Stimulated activated effector memory CD8-positive, alpha-beta T cell treated with anti-CD3 and anti-CD28 coated beads, Interleukin-12 subunit alpha, Interleukin-12 subunit beta, amount 100 ng/mL, for 72 hours (primary cell): ENCODE results near the gene CCZ1B.
"Not testable (repeated sequence)": the region's sequence is repeated elsewhere in the genome, so short reads cannot be mapped to it uniquely, and the experiment has no call there.

ENCODE experiments used
- ATAC-seq: fragments of 150-1000 bp; cut with Tn5 transposase; 2 replicates; pipeline ENCODE4 v1.10.0; 2021
- DNase-seq, 2 donors: peaks; one replicate each; pipeline ENCODE4 v3.0.0; 2021 to 2022; ENCODE audit warnings: low spot score in 2 of 2
- H3K27ac Mint-ChIP-seq: one replicate; pipeline ENCODE4 v1.8.0; 2022; ENCODE audit warnings: mild to moderate bottlenecking, mixed read lengths
- H3K36me3 Mint-ChIP-seq: one replicate; pipeline ENCODE4 v1.8.0; 2022; ENCODE audit warnings: mild to moderate bottlenecking, mixed read lengths
- H3K4me1 Mint-ChIP-seq: one replicate; pipeline ENCODE4 v1.8.0; 2022; ENCODE audit warnings: mixed read lengths
- H3K4me3 Mint-ChIP-seq: one replicate; pipeline ENCODE4 v1.8.0; 2022; ENCODE audit warnings: mild to moderate bottlenecking, mixed read lengths
- H3K9me3 Mint-ChIP-seq: one replicate; pipeline ENCODE4 v1.8.0; 2022; ENCODE audit warnings: mixed read lengths

CCZ1B gene

GRCh38 chr7:6800331-6800730 is 25.7 kb downstream of the CCZ1B start:
- H3K27ac Mint-ChIP-seq, H3K4me1 Mint-ChIP-seq, DNase-seq, H3K4me3 Mint-ChIP-seq, H3K9me3 Mint-ChIP-seq: not testable (repeated sequence)
- H3K36me3 Mint-ChIP-seq = peaks cover 19% of the 10 kb centered on the region
- ATAC-seq = peak; percentile 70

- H3K27ac Mint-ChIP-seq, H3K4me1 Mint-ChIP-seq, H3K9me3 Mint-ChIP-seq, H3K4me3 Mint-ChIP-seq, DNase-seq: not testable (repeated sequence)
- peak; percentile 90 for ATAC-seq
- peaks cover 19% of the 10 kb centered on the region for H3K36me3 Mint-ChIP-seq
Observed at GRCh38 chr7:6799887-6800286, 26.2 kb downstream of the CCZ1B start.

- not testable (repeated sequence) for H3K27ac Mint-ChIP-seq, H3K4me3 Mint-ChIP-seq, DNase-seq, H3K9me3 Mint-ChIP-seq, H3K4me1 Mint-ChIP-seq, ATAC-seq
- H3K36me3 Mint-ChIP-seq = peaks cover 14% of the 10 kb centered on the region
Observed at GRCh38 chr7:6798047-6798446, 28.0 kb downstream of the CCZ1B start.

- H3K4me1 Mint-ChIP-seq, H3K27ac Mint-ChIP-seq, ATAC-seq, DNase-seq, H3K9me3 Mint-ChIP-seq, H3K4me3 Mint-ChIP-seq: not testable (repeated sequence)
- peaks cover 16% of the 10 kb centered on the region for H3K36me3 Mint-ChIP-seq
Observed at GRCh38 chr7:6797218-6797617, 28.9 kb downstream of the CCZ1B start.

- H3K9me3 Mint-ChIP-seq, DNase-seq, H3K27ac Mint-ChIP-seq, H3K4me1 Mint-ChIP-seq, ATAC-seq, H3K4me3 Mint-ChIP-seq: not testable (repeated sequence)
- peaks cover 16% of the 10 kb centered on the region for H3K36me3 Mint-ChIP-seq
Observed at GRCh38 chr7:6794276-6794675, 31.8 kb downstream of the CCZ1B start.

- not testable (repeated sequence) for ATAC-seq, H3K27ac Mint-ChIP-seq, H3K9me3 Mint-ChIP-seq, H3K4me1 Mint-ChIP-seq, H3K4me3 Mint-ChIP-seq, DNase-seq
- H3K36me3 Mint-ChIP-seq = peaks cover 16% of the 10 kb centered on the region
Observed at GRCh38 chr7:6792113-6792872, 33.8 kb downstream of the CCZ1B start.

GRCh38 chr7:6789353-6789752 is 36.7 kb downstream of the CCZ1B start:
- not testable (repeated sequence) for ATAC-seq, H3K36me3 Mint-ChIP-seq, H3K4me3 Mint-ChIP-seq, H3K27ac Mint-ChIP-seq, DNase-seq, H3K9me3 Mint-ChIP-seq, H3K4me1 Mint-ChIP-seq

GRCh38 chr7:6781581-6781980 is 44.5 kb downstream of the CCZ1B start:
- H3K4me3 Mint-ChIP-seq, H3K4me1 Mint-ChIP-seq, H3K36me3 Mint-ChIP-seq, H3K27ac Mint-ChIP-seq, ATAC-seq, H3K9me3 Mint-ChIP-seq, DNase-seq: not testable (repeated sequence)

- not testable (repeated sequence) for DNase-seq, H3K9me3 Mint-ChIP-seq, H3K4me1 Mint-ChIP-seq, H3K4me3 Mint-ChIP-seq, H3K36me3 Mint-ChIP-seq, ATAC-seq, H3K27ac Mint-ChIP-seq
Observed at GRCh38 chr7:6761186-6761585, 64.9 kb downstream of the CCZ1B start.

- H3K27ac Mint-ChIP-seq, H3K9me3 Mint-ChIP-seq, ATAC-seq, H3K4me3 Mint-ChIP-seq, DNase-seq, H3K4me1 Mint-ChIP-seq: not testable (repeated sequence)
- peaks cover 17% of the 10 kb centered on the region for H3K36me3 Mint-ChIP-seq
Observed at GRCh38 chr7:6753964-6754363, 72.1 kb downstream of the CCZ1B start, which contains the start of gene RSPH10B2. TSS of gene RSPH10B2 (plus strand) at chr7:6754103. CDS start at chr7:6757678, 3,575 bp downstream.

- peaks cover 38% of the 10 kb centered on the region for H3K36me3 Mint-ChIP-seq
- not testable (repeated sequence) for H3K4me1 Mint-ChIP-seq, H3K4me3 Mint-ChIP-seq, H3K9me3 Mint-ChIP-seq, H3K27ac Mint-ChIP-seq, DNase-seq
- ATAC-seq = peak; percentile 27
Observed at GRCh38 chr7:6750173-6750572, 75.9 kb downstream of the CCZ1B start.

GRCh38 chr7:6749335-6749734 is 76.7 kb downstream of the CCZ1B start:
- not testable (repeated sequence) for H3K27ac Mint-ChIP-seq, ATAC-seq, H3K4me3 Mint-ChIP-seq, H3K9me3 Mint-ChIP-seq, H3K4me1 Mint-ChIP-seq, DNase-seq
- H3K36me3 Mint-ChIP-seq = peaks cover 44% of the 10 kb centered on the region
